B cell (primary cell): Measurements from ENCODE around the gene IDI2. TPM values are rescaled to one million over a fixed set of nuclear protein-coding genes. Genes with fewer than 3 reads are reported as not detected.

Experiments
- ATAC-seq: fragments of 200-7000 bp; cut with Tn5 transposase; one replicate; pipeline ENCODE4 v1.10.0; 2021; ENCODE audit warnings: low read depth, mild to moderate bottlenecking, moderate number of reproducible peaks, moderate library complexity
- CTCF ChIA-PET: fragments of 350-600 bp; sonication (Branson Sonifier 250); formaldehyde crosslinking; loops from one replicate; lab custom pipeline; 2021; ENCODE audit warnings: antibody characterized with exemption, inconsistent platforms; lab: Charles Lee
- POLR2A ChIA-PET: fragments of 350-600 bp; sonication (Branson Sonifier 250); formaldehyde crosslinking; loops from one replicate; lab custom pipeline; 2021; ENCODE audit warnings: antibody characterized with exemption; lab: Charles Lee
- DNase-seq: peaks from one replicate; pipeline ENCODE4 v3.0.0; 2013
- H2AFZ ChIP-seq: 2 replicates; pipeline ENCODE4 v1.6.1; 2012; ENCODE audit warnings: mild to moderate bottlenecking, low read depth, low read length; ENCODE audit not compliant: insufficient read depth, poor library complexity, severe bottlenecking
- H3K27ac ChIP-seq, 2 donors: 1 replicate in 1 of 2; 2 replicates in 1 of 2; pipeline ENCODE4 v1.5.1; 2012 to 2013; ENCODE audit warnings: low read length in 2 of 2, mild to moderate bottlenecking in 2 of 2, moderate library complexity in 1 of 2
- H3K27me3 ChIP-seq, 4 experiments: fragments of 200-600 bp in 1 of 4; sonication (generic) in 1 of 4; replicated peaks in 1 of 4; 1 replicate in 2 of 4; 2 replicates in 2 of 4; pipeline versions ENCODE4 v1.6.1 to v1.7.0; 2013 to 2016; ENCODE audit warnings: low read length in 3 of 4, mild to moderate bottlenecking in 2 of 4, mixed read lengths in 1 of 4, moderate library complexity in 1 of 4; ENCODE audit not compliant: insufficient read depth in 4 of 4, control insufficient read depth in 3 of 4; ENCODE audit errors: control extremely low read depth in 1 of 4
- H3K36me3 ChIP-seq, 2 experiments: replicated peaks in 1 of 2; 1 replicate in 1 of 2; 2 replicates in 1 of 2; pipeline versions ENCODE4 v1.6.1 to v1.7.1; 2013; ENCODE audit warnings: low read length in 1 of 2; ENCODE audit not compliant: insufficient read depth in 2 of 2, control insufficient read depth in 1 of 2; ENCODE audit errors: control extremely low read depth in 1 of 2, extremely low read depth in 1 of 2
- H3K4me1 ChIP-seq, 2 donors: fragments of 200-600 bp in 1 of 2; sonication (generic) in 1 of 2; 1 replicate in 1 of 2; 2 replicates in 1 of 2; pipeline versions ENCODE4 v1.5.1 to v1.6.1; 2013 to 2017; ENCODE audit warnings: low read length in 2 of 2; ENCODE audit not compliant: control insufficient read depth in 2 of 2, insufficient read depth in 2 of 2
- H3K4me2 ChIP-seq: replicated peaks from 2 replicates; pipeline ENCODE3; 2012; ENCODE audit warnings: mild to moderate bottlenecking, low read depth, low read length; ENCODE audit not compliant: poor library complexity, severe bottlenecking
- H3K4me3 ChIP-seq, 5 experiments: fragments of 200-600 bp in 1 of 5; sonication (generic) in 1 of 5; 1 replicate in 3 of 5; 2 replicates in 2 of 5; pipeline versions ENCODE4 v1.5.1 to v1.7.0; 2011 to 2016; ENCODE audit warnings: low read length in 4 of 5, mild to moderate bottlenecking in 4 of 5, low read depth in 2 of 5, control low read depth in 1 of 5, moderate library complexity in 1 of 5; ENCODE audit not compliant: insufficient read depth in 1 of 5; ENCODE audit errors: control extremely low read depth in 1 of 5, extremely low read depth in 1 of 5
- H3K79me2 ChIP-seq: fragments of 200-600 bp; sonication (generic); one replicate; pipeline ENCODE4 v1.6.0; 2016; ENCODE audit warnings: low read length; ENCODE audit not compliant: control insufficient read depth, insufficient read depth
- H3K9ac ChIP-seq: fragments of 200-600 bp; sonication (generic); 2 replicates; pipeline ENCODE4 v1.6.1; 2017; ENCODE audit warnings: mild to moderate bottlenecking, low read length, moderate library complexity
- H3K9me3 ChIP-seq, 3 donors: one replicate each; pipeline versions ENCODE4 v1.6.1 to v1.7.1; 2013; ENCODE audit warnings: low read length in 2 of 3; ENCODE audit not compliant: control insufficient read depth in 2 of 3, insufficient read depth in 1 of 3; ENCODE audit errors: control extremely low read depth in 1 of 3
- H4K20me1 ChIP-seq: 2 replicates; pipeline ENCODE4 v1.6.0; 2012; ENCODE audit warnings: mild to moderate bottlenecking, low read length; ENCODE audit not compliant: insufficient read depth, control insufficient read depth, poor library complexity, severe bottlenecking
- H3K27ac Mint-ChIP-seq: one replicate; pipeline ENCODE4 v1.8.0; 2021; ENCODE audit warnings: mixed read lengths
- H3K27me3 Mint-ChIP-seq: one replicate; pipeline ENCODE4 v1.8.0; 2021; ENCODE audit warnings: mixed read lengths
- H3K4me1 Mint-ChIP-seq: one replicate; pipeline ENCODE4 v1.8.0; 2021; ENCODE audit warnings: mixed read lengths
- H3K4me3 Mint-ChIP-seq: one replicate; pipeline ENCODE4 v1.8.0; 2021; ENCODE audit warnings: mixed read lengths
- H3K9me3 Mint-ChIP-seq: one replicate; pipeline ENCODE4 v1.8.0; 2022; ENCODE audit warnings: mixed read lengths; ENCODE audit not compliant: insufficient read depth
- EZH2 ChIP-seq: IDR thresholded peaks from 2 replicates; pipeline ENCODE4 v1.6.1; 2012; ENCODE audit warnings: borderline replicate concordance, low read depth, mild to moderate bottlenecking, moderate library complexity, low read length; ENCODE audit not compliant: insufficient read depth, poor library complexity, severe bottlenecking
- WGBS: methylation state at CpG from one replicate; pipeline ENCODE4 v1.1.5; 2013; ENCODE audit warnings: missing lambda C conversion rate; ENCODE audit not compliant: insufficient coverage; 5-methylcytosine and 5-hydroxymethylcytosine counted together
- intact Hi-C: fragments of 100-400 bp; cut with micrococcal nuclease; formaldehyde crosslinking; loops from one replicate; pipeline ENCODE4 v1.10.0; 2022
- polyA plus RNA-seq: library from polyadenylated mRNA; depleted of rRNA; stranded (reverse); fragments of >200 nt; gene quantifications from 2 replicates; pipeline ENCODE4 v1.2.3, GENCODE V29; 2012
- total RNA-seq, 2 donors: library from RNA; stranded (reverse); fragments of 120-200 nt in 1 of 2; gene quantifications; 1 replicate in 1 of 2; 2 replicates in 1 of 2; pipeline versions ENCODE4 v1.2.3 to v1.2.4, GENCODE V29; 2013 to 2022
- TF ChIP-seq, protein P1 (sequence below): fragments of 200-600 bp; IDR thresholded peaks from one replicate; pipeline ENCODE4 v1.8.0; 2022; ENCODE audit warnings: antibody characterized with exemption, mild to moderate bottlenecking

The IDI2 gene
- total and polyA plus RNA-seq, 2 donors (not counting 1 experiment from before 2014, with no cell fraction given), result not detected

- Histone ChIP-seq H3K27me3 (no peaks in the 10 kb centered on the region), H3K4me3 (no peak overlapping the region), H3K4me2 (no peak overlapping the region), H3K27ac (no peak overlapping the region), H3K36me3 (no peaks in the 10 kb centered on the region), H2AFZ (no peak overlapping the region), H3K9ac (no peak overlapping the region), H3K79me2 (no peaks in the 10 kb centered on the region), H3K9me3 (peaks cover 7 to 45% (median 26%) of the 10 kb centered on the region in 3 donors), H4K20me1 (no peaks in the 10 kb centered on the region), H3K4me1 (no peaks in the 10 kb centered on the region)
- no peak overlapping the region for H3K27ac Mint-ChIP-seq
- ChIA-PET CTCF (no interaction called here), POLR2A (no interaction called here)
- intact Hi-C loops, result no loop called here
- WGBS, result 98% methylated on average over 20 of the region's 22 CpGs
- TF ChIP-seq, protein P1, sequence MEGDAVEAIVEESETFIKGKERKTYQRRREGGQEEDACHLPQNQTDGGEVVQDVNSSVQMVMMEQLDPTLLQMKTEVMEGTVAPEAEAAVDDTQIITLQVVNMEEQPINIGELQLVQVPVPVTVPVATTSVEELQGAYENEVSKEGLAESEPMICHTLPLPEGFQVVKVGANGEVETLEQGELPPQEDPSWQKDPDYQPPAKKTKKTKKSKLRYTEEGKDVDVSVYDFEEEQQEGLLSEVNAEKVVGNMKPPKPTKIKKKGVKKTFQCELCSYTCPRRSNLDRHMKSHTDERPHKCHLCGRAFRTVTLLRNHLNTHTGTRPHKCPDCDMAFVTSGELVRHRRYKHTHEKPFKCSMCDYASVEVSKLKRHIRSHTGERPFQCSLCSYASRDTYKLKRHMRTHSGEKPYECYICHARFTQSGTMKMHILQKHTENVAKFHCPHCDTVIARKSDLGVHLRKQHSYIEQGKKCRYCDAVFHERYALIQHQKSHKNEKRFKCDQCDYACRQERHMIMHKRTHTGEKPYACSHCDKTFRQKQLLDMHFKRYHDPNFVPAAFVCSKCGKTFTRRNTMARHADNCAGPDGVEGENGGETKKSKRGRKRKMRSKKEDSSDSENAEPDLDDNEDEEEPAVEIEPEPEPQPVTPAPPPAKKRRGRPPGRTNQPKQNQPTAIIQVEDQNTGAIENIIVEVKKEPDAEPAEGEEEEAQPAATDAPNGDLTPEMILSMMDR, result no peak
- no peak for TF ChIP-seq EZH2
- H3K4me1 Mint-ChIP-seq, result no peaks in the 10 kb centered on the region
- H3K27me3 Mint-ChIP-seq, result no peaks in the 10 kb centered on the region
- peaks cover 18% of the 10 kb centered on the region for H3K9me3 Mint-ChIP-seq
- no peak for DNase-seq
- ATAC-seq, result no peak
- H3K4me3 Mint-ChIP-seq, result no peak overlapping the region
Observed at GRCh38 chr10:976316-976715, 49.3 kb downstream of the IDI2 start.

- Histone ChIP-seq H3K4me3 (no peak overlapping the region), H3K9ac (no peak overlapping the region), H3K36me3 (no peaks in the 10 kb centered on the region), H3K9me3 (peaks cover 7 to 36% (median 12%) of the 10 kb centered on the region in 3 donors), H3K79me2 (no peaks in the 10 kb centered on the region), H3K4me2 (no peak overlapping the region), H3K4me1 (no peaks in the 10 kb centered on the region), H3K27ac (no peak overlapping the region), H2AFZ (no peak overlapping the region), H4K20me1 (no peaks in the 10 kb centered on the region), H3K27me3 (no peaks in the 10 kb centered on the region)
- TF ChIP-seq, protein P1, result no peak
- no peak for TF ChIP-seq EZH2
- DNase-seq, result no peak
- Mint-ChIP-seq H3K27me3 (peaks cover 4% of the 10 kb centered on the region), H3K4me3 (no peak overlapping the region), H3K27ac (no peak overlapping the region), H3K9me3 (peaks cover 12% of the 10 kb centered on the region), H3K4me1 (no peaks in the 10 kb centered on the region)
- WGBS, result 94% methylated on average over 4 of the region's 5 CpGs
- ATAC-seq, result no peak
- ChIA-PET POLR2A (no interaction called here), CTCF (no interaction called here)
- intact Hi-C loops, result no loop called here
Observed at GRCh38 chr10:974785-975074, 50.9 kb downstream of the IDI2 start.
